ENCODE measurements around the gene SERTAD2. TPM values are rescaled to one million over a fixed set of nuclear protein-coding genes. Genes with fewer than 3 reads are reported as not detected.

SERTAD2 gene, protein sequence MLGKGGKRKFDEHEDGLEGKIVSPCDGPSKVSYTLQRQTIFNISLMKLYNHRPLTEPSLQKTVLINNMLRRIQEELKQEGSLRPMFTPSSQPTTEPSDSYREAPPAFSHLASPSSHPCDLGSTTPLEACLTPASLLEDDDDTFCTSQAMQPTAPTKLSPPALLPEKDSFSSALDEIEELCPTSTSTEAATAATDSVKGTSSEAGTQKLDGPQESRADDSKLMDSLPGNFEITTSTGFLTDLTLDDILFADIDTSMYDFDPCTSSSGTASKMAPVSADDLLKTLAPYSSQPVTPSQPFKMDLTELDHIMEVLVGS
- total RNA-seq = 3.4 and 12.5 TPM in 2 replicates

DNA sequence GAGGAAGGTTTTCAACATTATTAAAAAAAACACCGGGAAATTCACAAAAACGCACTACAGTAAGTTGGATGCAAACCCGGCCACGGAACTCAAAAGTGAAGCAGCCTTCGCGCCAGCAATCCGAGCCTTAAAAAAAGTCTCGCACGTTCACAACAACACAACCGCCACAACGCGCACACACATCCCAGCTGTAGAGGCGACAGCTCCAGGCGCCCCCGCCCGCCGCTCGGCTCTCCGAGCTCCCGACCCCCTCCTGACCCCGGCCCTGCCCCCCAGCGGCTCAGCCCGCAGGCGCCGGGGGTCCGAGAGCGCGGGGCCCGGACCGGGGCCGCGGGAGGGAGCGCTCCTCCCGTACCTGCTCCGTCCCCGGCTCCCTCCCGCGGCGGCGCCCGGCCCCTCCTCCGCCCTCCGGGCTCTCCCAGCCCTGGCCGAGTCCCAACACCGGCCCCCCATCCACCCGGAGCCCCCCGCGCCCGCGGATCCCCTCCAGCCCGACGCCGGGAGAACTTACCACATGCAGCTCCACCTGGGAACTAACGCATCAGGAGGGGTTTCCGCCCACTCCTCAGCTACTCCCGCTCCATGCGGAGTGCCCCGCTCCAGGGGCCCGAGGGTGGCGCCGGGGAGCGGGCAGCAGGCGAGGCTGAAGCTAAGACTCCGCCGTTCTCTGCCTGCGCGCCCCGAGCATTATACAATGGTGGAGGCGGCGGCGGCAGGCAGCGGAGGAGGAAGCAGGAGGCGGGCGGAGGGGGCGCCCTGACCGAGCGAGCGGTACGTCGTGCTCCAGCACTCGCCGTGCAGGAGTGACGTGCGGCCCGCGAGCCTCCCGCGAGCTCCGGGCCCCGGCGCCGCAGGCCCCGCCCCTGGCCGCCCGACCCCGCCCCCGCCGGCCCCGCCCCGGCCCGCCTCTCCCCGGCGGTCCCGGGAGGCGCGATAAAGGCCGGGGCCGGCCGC lies at the start of gene SERTAD2:
SERTAD2 (minus strand) TSS at position 805 of the 954 bp plus-strand sequence. CDS start 17,042 bp downstream, outside the sequence.

Other genes starting within 250 kb of the SERTAD2 start
- 2.9 and 4.3 TPM in 2 replicates for gene LGALSL, start 199.8 kb downstream of the SERTAD2 start, total RNA-seq
- gene AFTPH, start 129.6 kb downstream of the SERTAD2 start, total RNA-seq = 22.0 and 35.6 TPM in 2 replicates